ENCODE data around the gene OPRD1. TPM values are rescaled to one million over a fixed set of nuclear protein-coding genes. Genes with fewer than 3 reads are reported as not detected.

The OPRD1 gene
- polyA plus RNA-seq, 1 of the 3 experiments (the other 2 are of a cell fraction), result 0.07 TPM

GRCh38 chr1:28877132-28877781, 65.3 kb downstream of the OPRD1 start:
- H3K9me2 ChIP-seq, result no peaks in the 10 kb centered on the region
- 17% methylated on average over 15 of the region's 18 CpGs for WGBS (ENCODE audit: low lambda C conversion rate)
- peak; percentile 98 for TF ChIP-seq SMC3 (IDR thresholded peaks at IDR 0.05; ENCODE audit: low read depth, low read length)
- TF ChIP-seq RXRA (IDR thresholded peaks at IDR 0.05; ENCODE audit: borderline replicate concordance, low read depth), result no peak
- no peak for TF ChIP-seq JUND (IDR thresholded peaks at IDR 0.05)
- TF ChIP-seq YY1 (IDR thresholded peaks at IDR 0.05; ENCODE audit: low read depth), result no peak
- no peak for TF ChIP-seq FOSL2 (IDR thresholded peaks at IDR 0.05; ENCODE audit: borderline replicate concordance, low read depth)
- TF ChIP-seq GATA2 (CRISPR knock-in tag; IDR thresholded peaks at IDR 0.05), result no peak
- TF ChIP-seq MXI1 (IDR thresholded peaks at IDR 0.05; ENCODE audit: low read depth, low read length), result peak; percentile 78; the same call in 1 of the 2 replicates
- no peak for TF ChIP-seq USF1 (IDR thresholded peaks at IDR 0.05; ENCODE audit: borderline replicate concordance, low read depth)
- TF ChIP-seq NFIC (IDR thresholded peaks at IDR 0.05; ENCODE audit: borderline replicate concordance), result no peak
- TF ChIP-seq ZBTB33 (IDR thresholded peaks at IDR 0.05; ENCODE audit: borderline replicate concordance, low read depth), result no peak
- TF ChIP-seq EP300 (IDR thresholded peaks at IDR 0.05; ENCODE audit: borderline replicate concordance in 1 of 2, low read depth in 1 of 2, low read length in 1 of 2), result no peak
- no peak for TF ChIP-seq MAX (IDR thresholded peaks at IDR 0.05; ENCODE audit: low read depth)
- no peak for TF ChIP-seq FOXJ3 (CRISPR knock-in tag; IDR thresholded peaks at IDR 0.05)
- no peak for TF ChIP-seq MEF2A (IDR thresholded peaks at IDR 0.05; ENCODE audit: borderline replicate concordance, low read depth)
- TF ChIP-seq RFX5 (IDR thresholded peaks at IDR 0.05; ENCODE audit: low read length), result 0 out of 2 replicates have a peak, but pooled peaks have one; percentile 29
- TF ChIP-seq PBX3 (IDR thresholded peaks at IDR 0.05), result no peak
- TF ChIP-seq TAF1 (IDR thresholded peaks at IDR 0.05; ENCODE audit: borderline replicate concordance, low read depth, low read length), result no peak
- no peak for TF ChIP-seq POLR2AphosphoS5 (IDR thresholded peaks at IDR 0.05; ENCODE audit: low read depth, low read length)
- TF ChIP-seq TEAD4 (IDR thresholded peaks at IDR 0.05; ENCODE audit: borderline replicate concordance, insufficient read depth), result no peak
- TF ChIP-seq CTCF (IDR thresholded peaks at IDR 0.05), result peak; percentile 91
- no peak for TF ChIP-seq USF2 (IDR thresholded peaks at IDR 0.05; ENCODE audit: borderline replicate concordance, low read depth, low read length)
- TF ChIP-seq CHD2 (IDR thresholded peaks at IDR 0.05; ENCODE audit: low read length, partially characterized antibody), result peak; percentile 47
- TF ChIP-seq RCOR1 (IDR thresholded peaks at IDR 0.05; ENCODE audit: low read length), result 0 out of 2 replicates have a peak, but pooled peaks have one; percentile 37
- TF ChIP-seq SIN3A (IDR thresholded peaks at IDR 0.05; ENCODE audit: borderline replicate concordance, low read depth, low read length), result peak; percentile 53; the same call in 1 of the 2 replicates
- no peak for TF ChIP-seq GABPA (IDR thresholded peaks at IDR 0.05; ENCODE audit: low read depth)
- TF ChIP-seq FOXM1 (IDR thresholded peaks at IDR 0.05; ENCODE audit: low read depth), result no peak
- no peak for TF ChIP-seq ELF1 (IDR thresholded peaks at IDR 0.05)
- TF ChIP-seq NRF1 (IDR thresholded peaks at IDR 0.05; ENCODE audit: low read depth, low read length), result no peak

More at GRCh38 chr1:28877132-28877781, 65.3 kb downstream of the OPRD1 start:
- peak; percentile 80 for DNase-seq
- no peak overlapping the region for H2AFZ ChIP-seq (ENCODE audit: low read depth)
- no peaks in the 10 kb centered on the region for H3K36me3 ChIP-seq (replicated peaks in 1 of 2; ENCODE audit: control insufficient read depth in 1 of 2, insufficient read depth in 2 of 2, low read length in 1 of 2)
- H3K9ac ChIP-seq, result no peak overlapping the region
- no peaks in the 10 kb centered on the region for H3F3A ChIP-seq (replicated peaks; ENCODE audit: insufficient read depth)
- no peaks in the 10 kb centered on the region for H3K79me2 ChIP-seq (ENCODE audit: insufficient read depth)
- peaks cover 0 to 3% of the 10 kb centered on the region in 2 experiments; a peak in 1 of 4 replicates for H3K4me1 ChIP-seq (ENCODE audit: control insufficient read depth in 1 of 2, insufficient read depth in 2 of 2, low read depth in 1 of 2, low read length in 1 of 2)
- peak overlapping the region in 1 of 2 experiments; percentile 31; a peak in 1 of 4 replicates for H3K4me3 ChIP-seq (ENCODE audit: low read depth in 2 of 2, low read length in 1 of 2)
- H3K4me2 ChIP-seq, result no peak overlapping the region
- H3K27ac ChIP-seq (ENCODE audit: low read depth in 2 of 2, low read length in 1 of 2), result no peak overlapping the region
- no peaks in the 10 kb centered on the region for H4K20me1 ChIP-seq (ENCODE audit: insufficient read depth)
- ChIA-PET POLR2A (interaction anchor here (0.6 to 1.9 kb wide), 6 partner anchors 11 to 296 kb away, joined by 3 to 14 read pairs (median 6); partner anchors contain the start of genes RNU11 and TAF12), CTCF (interaction anchor here (0.5 to 22.5 kb wide), 75 partner anchors 7 to 1832 kb away, joined by 3 to 894 read pairs (median 4); partner anchors contain the start of genes OPRD1, RNU11, SRSF4 and TAF12)
- no peaks in the 10 kb centered on the region for H3K27me3 ChIP-seq (ENCODE audit: insufficient read depth)
- no peaks in the 10 kb centered on the region for H3K9me3 ChIP-seq
